Measurements from ENCODE around the gene FBF1.

- TF ChIP-seq CTCF (IDR thresholded peaks at IDR 0.05) (no peak), POLR2A (IDR thresholded peaks at IDR 0.05) (no peak)
These were observed 38.4 kb downstream of the FBF1 start for GRCh38 chr17:75902406-75902805.

All from right lobe of liver (tissue), 4 donors.